ENCODE data around the gene RARA. TPM values are rescaled to one million over a fixed set of nuclear protein-coding genes. Genes with fewer than 3 reads are reported as not detected.

Gene RARA
- total and polyA plus RNA-seq, 7 experiments from 2014 or later = 6.7 to 115 (median 42.9) TPM

DNA sequence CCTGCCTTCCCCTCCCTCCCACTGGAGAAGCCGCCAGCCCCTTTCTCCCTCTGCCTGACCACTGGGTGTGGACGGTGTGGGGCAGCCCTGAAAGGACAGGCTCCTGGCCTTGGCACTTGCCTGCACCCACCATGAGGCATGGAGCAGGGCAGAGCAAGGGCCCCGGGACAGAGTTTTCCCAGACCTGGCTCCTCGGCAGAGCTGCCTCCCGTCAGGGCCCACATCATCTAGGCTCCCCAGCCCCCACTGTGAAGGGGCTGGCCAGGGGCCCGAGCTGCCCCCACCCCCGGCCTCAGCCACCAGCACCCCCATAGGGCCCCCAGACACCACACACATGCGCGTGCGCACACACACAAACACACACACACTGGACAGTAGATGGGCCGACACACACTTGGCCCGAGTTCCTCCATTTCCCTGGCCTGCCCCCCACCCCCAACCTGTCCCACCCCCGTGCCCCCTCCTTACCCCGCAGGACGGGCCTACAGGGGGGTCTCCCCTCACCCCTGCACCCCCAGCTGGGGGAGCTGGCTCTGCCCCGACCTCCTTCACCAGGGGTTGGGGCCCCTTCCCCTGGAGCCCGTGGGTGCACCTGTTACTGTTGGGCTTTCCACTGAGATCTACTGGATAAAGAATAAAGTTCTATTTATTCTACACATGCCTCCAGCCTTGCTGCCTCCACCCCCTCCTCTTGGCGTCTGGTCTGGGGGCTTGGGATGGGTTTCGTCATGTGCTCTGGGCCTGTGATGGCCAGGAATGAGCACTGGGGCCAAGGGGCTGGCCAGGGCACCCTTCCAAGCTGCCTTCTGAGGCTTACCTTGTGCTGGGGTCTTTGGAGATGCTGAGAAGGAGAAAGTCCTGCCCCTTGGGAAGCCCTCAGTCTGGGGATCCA lies 48.3 kb downstream of the RARA start:
- peaks cover 8 to 25% (median 15%) of the 10 kb centered on the region in 7 donors for H3K4me1 Mint-ChIP-seq
- ChIA-PET POLR2A (interaction anchor here (0.8 to 1.6 kb wide), 5 partner anchors 9 to 202 kb away, joined by 3 to 5 read pairs (median 4); partner anchors contain the start of gene TOP2A), CTCF (interaction anchor here (0.6 to 11.9 kb wide), 9 partner anchors 11 to 267 kb away, joined by 3 to 233 read pairs (median 4); no protein-coding TSS in a partner anchor)
- Histone ChIP-seq H3K27me3 (ENCODE audit: control insufficient read depth in 2 of 2, insufficient read depth in 2 of 2, low read length in 2 of 2) (no peaks in the 10 kb centered on the region), H3K4me3 (ENCODE audit: low read length) (no peak overlapping the region), H3K4me1 (ENCODE audit: control insufficient read depth in 2 of 2, insufficient read depth in 2 of 2, low read length in 2 of 2) (peaks cover 0 to 1% of the 10 kb centered on the region in 2 donors), H3K36me3 (ENCODE audit: control insufficient read depth in 2 of 3, insufficient read depth in 3 of 3, low read length in 3 of 3) (peaks cover 0 to 38% (median 1%) of the 10 kb centered on the region in 3 experiments), H3K9me3 (ENCODE audit: control insufficient read depth in 2 of 3, low read length in 3 of 3) (no peaks in the 10 kb centered on the region), H3K27ac (ENCODE audit: low read depth, low read length) (no peak overlapping the region)
- H3K27ac Mint-ChIP-seq = no peak overlapping the region
- peaks cover 4 to 8% (median 5%) of the 10 kb centered on the region in 5 donors for H3K36me3 Mint-ChIP-seq
- DNase-seq (no peak), ATAC-seq (no peak)
- intact Hi-C loops (cut with micrococcal nuclease) = loop anchor here in 1 of 2 donors (5.0 kb wide), 1 partner anchor 155 kb away; no protein-coding TSS in a partner anchor
- peak overlapping the region in 1 of 10 donors; percentile 23 for H3K4me3 Mint-ChIP-seq
- peaks cover 0 to 20% (median 8%) of the 10 kb centered on the region in 5 donors for H3K27me3 Mint-ChIP-seq
- H3K9me3 Mint-ChIP-seq = no peaks in the 10 kb centered on the region

DNA sequence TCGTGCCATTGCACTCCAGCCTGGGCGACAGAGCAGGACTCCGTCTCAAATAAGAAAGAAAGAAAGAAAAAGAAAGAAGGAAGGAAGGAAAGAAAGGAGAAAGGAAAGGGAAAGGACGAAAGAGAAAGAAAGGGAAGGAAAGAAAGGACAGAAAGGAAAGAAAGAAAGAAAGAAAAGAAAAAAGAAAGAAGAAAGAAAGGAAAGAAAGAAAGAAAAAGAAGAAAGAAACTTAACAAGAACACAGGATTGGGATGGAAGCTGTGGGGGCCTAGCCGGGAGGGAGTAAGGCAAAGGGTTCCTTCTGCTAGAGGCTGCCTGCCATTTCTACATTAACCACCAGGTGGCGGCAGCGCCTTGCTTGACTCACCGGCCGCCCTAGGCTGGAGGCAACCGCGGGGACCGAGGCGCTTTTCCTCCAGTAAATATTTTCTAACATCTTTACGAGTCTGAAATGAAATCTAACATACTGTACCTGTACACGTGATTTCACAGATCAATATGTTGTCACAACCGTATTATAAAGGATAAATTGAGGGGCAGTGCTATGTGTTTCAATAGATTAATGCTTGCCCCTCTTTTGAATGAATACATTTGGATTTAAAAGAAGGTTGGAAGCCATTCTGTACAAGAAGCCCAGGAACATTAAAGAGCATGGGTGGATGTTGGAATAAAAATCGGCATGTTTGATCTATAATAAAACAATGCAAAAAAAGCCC lies 49.5 kb downstream of the RARA start:
- H3K36me3 Mint-ChIP-seq = peaks cover 0 to 5% (median 0%) of the 10 kb centered on the region in 5 donors
- no peaks in the 10 kb centered on the region for H3K9me3 Mint-ChIP-seq
- ChIA-PET CTCF (interaction anchor here (0.6 to 11.9 kb wide), 15 partner anchors 13 to 266 kb away, joined by 3 to 233 read pairs (median 4); no protein-coding TSS in a partner anchor), POLR2A (interaction anchor here (0.8 to 1.6 kb wide), 4 partner anchors 10 to 200 kb away, joined by 3 to 5 read pairs (median 4); partner anchors contain the start of gene TOP2A)
- peak overlapping the region in 5 of 9 donors; percentile 9 to 74 (median 20) for H3K27ac Mint-ChIP-seq
- intact Hi-C loops (cut with micrococcal nuclease) = loop anchor here (1.0 to 5.0 kb wide), 10 partner anchors 40 to 1308 kb away; partner anchors contain the start of gene IGFBP4 (in 1 of the 2)
- no peaks in the 10 kb centered on the region for H3K9me3 ChIP-seq (ENCODE audit: control insufficient read depth in 2 of 3, low read length in 3 of 3)
- no peak overlapping the region for H3K4me3 ChIP-seq (ENCODE audit: low read length)
- no peaks in the 10 kb centered on the region for H3K27me3 ChIP-seq (ENCODE audit: control insufficient read depth in 2 of 2, insufficient read depth in 2 of 2, low read length in 2 of 2)
- DNase-seq (peak; percentile 70 to 91 (median 81)), ATAC-seq (peak; percentile 75)
- H3K4me3 Mint-ChIP-seq = peak overlapping the region in 7 of 10 donors; percentile 5 to 59 (median 38)
- peaks cover under 1 to 4% of the 10 kb centered on the region in 2 donors for H3K4me1 ChIP-seq (ENCODE audit: control insufficient read depth in 2 of 2, insufficient read depth in 2 of 2, low read length in 2 of 2)
- H3K27ac ChIP-seq (ENCODE audit: low read depth, low read length) = no peak overlapping the region
- peaks cover 0 to 27% (median 0%) of the 10 kb centered on the region in 3 experiments for H3K36me3 ChIP-seq (ENCODE audit: control insufficient read depth in 2 of 3, insufficient read depth in 3 of 3, low read length in 3 of 3)
- H3K4me1 Mint-ChIP-seq = peaks cover 4 to 22% (median 10%) of the 10 kb centered on the region in 7 donors
- peaks cover 0 to 23% (median 8%) of the 10 kb centered on the region in 5 donors for H3K27me3 Mint-ChIP-seq

DNA sequence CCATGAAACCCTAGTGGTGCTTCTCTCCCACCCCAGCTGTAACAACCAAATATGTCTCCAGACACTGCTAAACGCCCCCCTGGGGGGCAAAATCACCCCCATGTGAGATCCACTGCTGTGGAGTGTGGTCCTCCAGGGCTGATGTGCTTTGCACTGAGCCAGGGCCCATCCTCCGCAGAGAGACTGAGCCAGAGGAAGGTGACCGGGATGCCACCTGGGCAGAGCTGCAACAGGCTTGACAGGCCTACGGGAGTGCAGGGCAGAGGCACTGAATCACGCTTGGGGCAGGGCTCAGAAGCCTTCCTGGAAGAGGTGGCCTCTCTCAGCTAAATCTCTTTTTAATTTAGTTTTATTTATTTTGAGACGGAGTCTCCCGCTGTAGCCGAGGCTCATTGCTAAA lies 51.1 kb downstream of the RARA start:
- Histone ChIP-seq H3K27me3 (ENCODE audit: control insufficient read depth in 2 of 2, insufficient read depth in 2 of 2, low read length in 2 of 2) (no peaks in the 10 kb centered on the region), H3K4me3 (ENCODE audit: low read length) (no peak overlapping the region), H3K36me3 (ENCODE audit: control insufficient read depth in 2 of 3, insufficient read depth in 3 of 3, low read length in 3 of 3) (peaks cover 0 to 15% (median 0%) of the 10 kb centered on the region in 3 experiments), H3K9me3 (ENCODE audit: control insufficient read depth in 2 of 3, low read length in 3 of 3) (no peaks in the 10 kb centered on the region), H3K4me1 (ENCODE audit: control insufficient read depth in 2 of 2, insufficient read depth in 2 of 2, low read length in 2 of 2) (peaks cover 4 to 7% of the 10 kb centered on the region in 2 donors), H3K27ac (ENCODE audit: low read depth, low read length) (no peak overlapping the region)
- peaks cover 4 to 34% (median 12%) of the 10 kb centered on the region in 7 donors for H3K4me1 Mint-ChIP-seq
- ChIA-PET POLR2A (interaction anchor here (0.9 to 2.1 kb wide), 2 partner anchors 55 to 172 kb away, joined by 5 to 7 read pairs; no protein-coding TSS in a partner anchor), CTCF (interaction anchor here (0.7 to 2.7 kb wide), 6 partner anchors 53 to 197 kb away, joined by 3 to 25 read pairs (median 4); no protein-coding TSS in a partner anchor)
- H3K36me3 Mint-ChIP-seq = peaks cover 0 to 5% (median 0%) of the 10 kb centered on the region in 5 donors
- intact Hi-C loops (cut with micrococcal nuclease) = loop anchor here in 1 of 2 donors (5.0 kb wide), 1 partner anchor 37 kb away; no protein-coding TSS in a partner anchor
- DNase-seq (no peak), ATAC-seq (no peak)
- peaks cover 0 to 23% (median 8%) of the 10 kb centered on the region in 5 donors for H3K27me3 Mint-ChIP-seq
- peak overlapping the region in 1 of 10 donors; percentile 43 for H3K4me3 Mint-ChIP-seq
- H3K27ac Mint-ChIP-seq = no peak overlapping the region
- no peaks in the 10 kb centered on the region for H3K9me3 Mint-ChIP-seq

DNA sequence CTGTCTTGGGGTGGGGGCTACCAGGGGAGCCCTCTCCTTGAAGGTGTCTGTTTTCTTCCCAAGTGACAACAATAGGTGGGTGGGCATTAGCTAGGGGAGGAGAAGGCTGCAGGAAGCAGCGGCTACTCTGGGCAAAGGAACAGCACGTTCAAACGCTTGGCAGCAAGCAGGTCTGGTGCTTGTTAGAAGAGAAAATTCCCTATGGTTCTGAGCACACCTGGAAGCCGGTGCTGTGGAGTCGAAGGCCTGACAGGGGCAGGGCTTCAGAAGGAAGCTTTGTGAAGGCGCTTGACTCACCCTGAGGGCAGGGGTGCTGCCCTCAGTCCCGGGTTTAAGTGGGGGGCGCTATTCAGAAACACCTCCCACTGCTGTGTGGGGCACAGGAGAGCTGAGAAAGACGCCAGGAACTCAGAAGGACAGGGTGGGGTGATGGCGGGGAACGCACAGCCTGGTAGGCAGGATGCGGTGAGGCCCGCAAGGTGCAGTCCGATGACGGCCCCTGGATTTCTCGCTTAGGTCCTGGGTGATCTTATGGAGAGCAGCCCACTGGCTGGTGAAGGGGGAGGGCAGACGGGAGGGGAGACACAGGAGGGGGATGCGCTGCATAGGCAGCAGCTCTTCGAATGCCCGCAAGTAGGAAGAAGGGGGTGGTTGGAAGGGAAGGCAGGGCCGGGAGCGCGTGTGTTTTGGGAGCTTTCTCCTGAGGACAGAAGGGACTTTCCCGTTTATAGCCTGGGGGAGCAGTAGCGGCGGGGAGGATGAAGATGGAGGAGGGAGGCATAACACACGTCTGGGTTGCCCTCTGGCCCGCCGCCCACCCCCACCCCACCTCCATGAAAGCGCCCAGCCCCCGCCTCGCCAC lies 52.3 kb downstream of the RARA start:
- Histone ChIP-seq H3K4me1 (ENCODE audit: control insufficient read depth in 2 of 2, insufficient read depth in 2 of 2, low read length in 2 of 2) (peaks cover 4 to 7% of the 10 kb centered on the region in 2 donors), H3K36me3 (ENCODE audit: control insufficient read depth in 2 of 3, insufficient read depth in 3 of 3, low read length in 3 of 3) (peaks cover 0 to 3% (median 0%) of the 10 kb centered on the region in 3 experiments), H3K27me3 (ENCODE audit: control insufficient read depth in 2 of 2, insufficient read depth in 2 of 2, low read length in 2 of 2) (no peaks in the 10 kb centered on the region), H3K9me3 (ENCODE audit: control insufficient read depth in 2 of 3, low read length in 3 of 3) (no peaks in the 10 kb centered on the region), H3K4me3 (ENCODE audit: low read length) (no peak overlapping the region), H3K27ac (ENCODE audit: low read depth, low read length) (no peak overlapping the region)
- H3K4me3 Mint-ChIP-seq = peak overlapping the region in 5 of 10 donors; percentile 23 to 49 (median 39)
- peak overlapping the region in 4 of 9 donors; percentile 46 to 55 (median 48) for H3K27ac Mint-ChIP-seq
- H3K9me3 Mint-ChIP-seq = no peaks in the 10 kb centered on the region
- H3K36me3 Mint-ChIP-seq = peaks cover 0 to 4% (median 0%) of the 10 kb centered on the region in 5 donors
- CTCF ChIA-PET = interaction anchor here (0.7 to 2.8 kb wide), 6 partner anchors 56 to 173 kb away, joined by 3 to 13 read pairs (median 4); partner anchors contain the start of gene TOP2A
- peaks cover 4 to 36% (median 12%) of the 10 kb centered on the region in 7 donors for H3K4me1 Mint-ChIP-seq
- peaks cover 0 to 23% (median 8%) of the 10 kb centered on the region in 5 donors for H3K27me3 Mint-ChIP-seq
- no peak for ATAC-seq
- DNase-seq = no peak
- intact Hi-C loops (cut with micrococcal nuclease) = loop anchor here in 1 of 2 donors (5.0 kb wide), 1 partner anchor 36 kb away; no protein-coding TSS in a partner anchor
- POLR2A ChIA-PET = interaction anchor here (0.6 to 2.1 kb wide), 5 partner anchors 12 to 1489 kb away, joined by 3 to 7 read pairs (median 3); no protein-coding TSS in a partner anchor

DNA sequence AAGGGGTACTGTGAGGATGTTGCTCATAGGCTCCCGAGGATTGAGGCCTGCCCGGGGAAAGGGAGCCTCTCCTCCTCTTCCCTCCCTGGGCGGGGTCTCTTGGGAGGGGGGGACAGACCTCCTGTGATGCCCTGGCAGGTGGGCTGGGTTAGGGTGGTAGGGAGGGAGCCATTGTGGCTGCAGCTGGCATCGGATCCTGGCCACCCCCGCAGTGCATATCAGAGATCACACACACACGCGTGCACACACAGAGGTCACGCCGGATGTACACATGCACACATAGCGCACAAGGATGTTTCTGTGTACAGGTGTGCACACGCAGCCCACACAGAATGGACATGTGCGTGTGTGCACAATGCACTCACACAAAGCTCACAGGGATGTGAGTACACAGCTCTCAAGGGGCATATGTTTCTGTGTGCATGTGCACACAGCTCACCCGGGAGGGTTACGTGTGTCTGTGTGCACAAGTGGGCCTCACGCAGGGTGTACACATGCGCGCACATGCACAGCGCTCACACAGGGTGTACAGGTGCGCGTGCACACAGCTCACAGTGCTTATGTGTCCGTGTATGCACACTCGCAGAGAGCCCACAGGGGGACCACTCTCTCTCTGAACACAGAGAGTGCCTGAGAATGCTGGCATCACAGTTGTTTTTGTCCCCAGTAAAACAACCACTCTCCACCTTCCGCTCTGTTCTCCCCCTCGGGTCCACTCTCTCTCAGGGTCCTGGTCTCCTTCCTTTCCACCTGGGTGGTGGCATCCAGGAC lies 53.1 kb downstream of the RARA start:
- Histone ChIP-seq H3K27me3 (ENCODE audit: control insufficient read depth in 2 of 2, insufficient read depth in 2 of 2, low read length in 2 of 2) (no peaks in the 10 kb centered on the region), H3K36me3 (ENCODE audit: control insufficient read depth in 2 of 3, insufficient read depth in 3 of 3, low read length in 3 of 3) (no peaks in the 10 kb centered on the region), H3K27ac (ENCODE audit: low read depth, low read length) (no peak overlapping the region), H3K9me3 (ENCODE audit: control insufficient read depth in 2 of 3, low read length in 3 of 3) (no peaks in the 10 kb centered on the region), H3K4me1 (ENCODE audit: control insufficient read depth in 2 of 2, insufficient read depth in 2 of 2, low read length in 2 of 2) (peaks cover 4 to 7% of the 10 kb centered on the region in 2 donors), H3K4me3 (ENCODE audit: low read length) (peak overlapping the region; percentile 35)
- H3K9me3 Mint-ChIP-seq = no peaks in the 10 kb centered on the region
- H3K4me1 Mint-ChIP-seq = peaks cover 4 to 37% (median 12%) of the 10 kb centered on the region in 7 donors
- POLR2A ChIA-PET = interaction anchor here (0.6 to 1.4 kb wide), 12 partner anchors 36 to 1488 kb away, joined by 3 to 9 read pairs (median 3); partner anchors contain the start of gene TOP2A
- no peak for DNase-seq
- intact Hi-C loops (cut with micrococcal nuclease) = loop anchor here (1.0 to 5.0 kb wide), 4 partner anchors 35 to 198 kb away; partner anchors contain the start of gene IGFBP4 (in 1 of the 2)
- peaks cover 0 to 23% (median 8%) of the 10 kb centered on the region in 5 donors for H3K27me3 Mint-ChIP-seq
- peak overlapping the region; percentile 10 to 85 (median 48) for H3K4me3 Mint-ChIP-seq
- H3K27ac Mint-ChIP-seq = peak overlapping the region in 1 of 9 donors; percentile 85
- peaks cover 0 to 4% (median 0%) of the 10 kb centered on the region in 5 donors for H3K36me3 Mint-ChIP-seq
- peak; percentile 3 for ATAC-seq
- CTCF ChIA-PET = interaction anchor here (0.5 to 2.8 kb wide), 5 partner anchors 56 to 1946 kb away, joined by 3 to 13 read pairs (median 3); no protein-coding TSS in a partner anchor

All from naive thymus-derived CD4-positive, alpha-beta T cell (primary cell).